K562 (cell line): ENCODE measurements around the gene ZDHHC14. TPM values are rescaled to one million over a fixed set of nuclear protein-coding genes. Genes with fewer than 3 reads are reported as not detected.
A peak's percentile ranks its signal among the peaks of the same experiment; 100 is the strongest.

Experiments used
- ATAC-seq: fragments of 200-7000 bp; cut with Tn5 transposase; 3 replicates; pipeline ENCODE4 v1.9.1; 2020; ENCODE audit warnings: moderate library complexity
- BruUV-seq: library from RNA; stranded (reverse); fragments of 400-500 nt; replicated peaks from 2 replicates; lab custom pipeline; 2021; lab: Mats Ljungman, UMichigan
- CTCF ChIA-PET: fragments of 300-600 bp; formaldehyde crosslinking; extraction: SDS; loops from one replicate; lab custom pipeline; 2021; ENCODE audit warnings: low intra/inter-chr PET ratio; lab: Yijun Ruan, JAX
- POLR2A ChIA-PET: fragments of 300-600, 350-650 bp; sonication (Branson Sonifier 250); formaldehyde crosslinking; extraction: SDS; loops from one replicate; lab custom pipeline; 2021; ENCODE audit warnings: antibody characterized with exemption, inconsistent platforms; lab: Yijun Ruan, JAX
- DNase-seq, 4 experiments: peaks; one replicate each; pipeline versions ENCODE4 v3.0.0 to v3.0.0-alpha.2; 2011 to 2018; ENCODE audit warnings: low spot score in 3 of 4, mixed read lengths in 3 of 4; ENCODE audit errors: extremely low read depth in 1 of 4
- FAIRE-seq: peaks from 2 replicates; lab custom pipeline; 2011; peaks lifted over from hg19 to GRCh38; lab: Jason Lieb, UNC
- H2AFZ ChIP-seq: 2 replicates; pipeline ENCODE4 v1.6.0; 2011; ENCODE audit warnings: low read depth, low read length, control low read depth, inconsistent platforms
- H3K27ac ChIP-seq: fragments of 200-600 bp; 3 replicates; pipeline ENCODE4 v1.8.0; 2011; ENCODE audit warnings: low read depth, mild to moderate bottlenecking, control low read depth, inconsistent platforms, low read length, moderate library complexity, mixed read lengths; ENCODE audit errors: extremely low read depth
- H3K27me3 ChIP-seq, 2 experiments: fragments of 300-600 bp in 1 of 2; 2 replicates in 1 of 2; 3 replicates in 1 of 2; pipeline versions ENCODE4 v1.6.0 to v1.8.0; 2011; ENCODE audit warnings: inconsistent platforms in 2 of 2, low read length in 2 of 2, mild to moderate bottlenecking in 1 of 2, mixed read lengths in 1 of 2, moderate library complexity in 1 of 2; ENCODE audit not compliant: control insufficient read depth in 2 of 2, insufficient read depth in 2 of 2
- H3K36me3 ChIP-seq: fragments of 300-600 bp; 3 replicates; pipeline ENCODE4 v1.8.0; 2011; ENCODE audit warnings: mild to moderate bottlenecking, low read length, inconsistent platforms; ENCODE audit not compliant: control insufficient read depth, insufficient read depth
- H3K4me1 ChIP-seq, 2 experiments: fragments of 200-600 bp in 1 of 2; replicated peaks in 1 of 2; 2 replicates in 1 of 2; 3 replicates in 1 of 2; pipeline versions ENCODE4 v1.5.1 to v1.8.0; 2011; ENCODE audit warnings: inconsistent platforms in 2 of 2, low read length in 2 of 2, mild to moderate bottlenecking in 1 of 2, mixed read lengths in 1 of 2, moderate library complexity in 1 of 2; ENCODE audit not compliant: control insufficient read depth in 2 of 2, insufficient read depth in 2 of 2
- H3K4me2 ChIP-seq: 2 replicates; pipeline ENCODE4 v1.6.1; 2011; ENCODE audit warnings: low read length, control low read depth, inconsistent platforms, mixed read lengths; ENCODE audit not compliant: insufficient read depth
- H3K4me3 ChIP-seq: fragments of 200-600 bp; sonication (generic), shearing (Covaris generic); 2 replicates; pipeline ENCODE4 v1.5.1; 2016; ENCODE audit warnings: control low read depth, inconsistent platforms
- H3K79me2 ChIP-seq: fragments of 200-600 bp; 3 replicates; pipeline ENCODE4 v1.8.0; 2011; ENCODE audit warnings: low read length, inconsistent platforms; ENCODE audit not compliant: control insufficient read depth, insufficient read depth
- H3K9ac ChIP-seq, 2 experiments: 2 replicates each; pipeline versions ENCODE4 v1.6.0 to v1.6.1; 2011; ENCODE audit warnings: low read depth in 2 of 2, low read length in 2 of 2, control low read depth in 1 of 2, inconsistent platforms in 1 of 2, mild to moderate bottlenecking in 1 of 2, mixed read lengths in 1 of 2; ENCODE audit not compliant: insufficient read depth in 1 of 2
- H3K9me1 ChIP-seq: one replicate; pipeline ENCODE4 v1.6.0; 2011; ENCODE audit warnings: inconsistent platforms, mild to moderate bottlenecking, low read length, moderate library complexity; ENCODE audit not compliant: control insufficient read depth, insufficient read depth
- H3K9me3 ChIP-seq: replicated peaks from 2 replicates; pipeline ENCODE4 v1.5.1; 2011; ENCODE audit warnings: low read depth, low read length, inconsistent platforms; ENCODE audit not compliant: control insufficient read depth, insufficient read depth
- H4K20me1 ChIP-seq: replicated peaks from 2 replicates; pipeline ENCODE4 v1.6.1; 2011; ENCODE audit warnings: low read length, inconsistent platforms, mixed read lengths; ENCODE audit not compliant: control insufficient read depth, insufficient read depth
- NFRKB ChIP-seq: fragments of 450-650 bp; IDR thresholded peaks from 2 replicates; pipeline ENCODE4 v1.6.1; 2016; ENCODE audit warnings: low read depth
- RBFOX2 ChIP-seq: fragments of 200-400 bp; formaldehyde crosslinking; IDR thresholded peaks from 2 replicates; pipeline ENCODE4 v1.6.1; 2017; ENCODE audit warnings: low read depth, mild to moderate bottlenecking, low read length, moderate library complexity
- THAP12 ChIP-seq: fragments of 250-450 bp; sonication (Bioruptor Pico); IDR thresholded peaks from 2 replicates; pipeline ENCODE4 v1.9.0; 2021; ENCODE audit warnings: mild to moderate bottlenecking, inconsistent platforms
- WGBS: fragments of 100-300 bp; shearing (Covaris generic); methylation state at CpG from one replicate; pipeline ENCODE4 v1.1.6; 2016; ENCODE audit warnings: low coverage, mixed read lengths; ENCODE audit not compliant: insufficient coverage; ENCODE audit errors: missing lambda C conversion rate; 5-methylcytosine and 5-hydroxymethylcytosine counted together
- in situ Hi-C: fragments of 300-500 bp; cut with MboI; formaldehyde crosslinking; loops from 4 replicates; pipeline ENCODE4 v1.15.0; 2018; ENCODE audit warnings: inconsistent platforms, mixed read lengths
- intact Hi-C: fragments of 100-400 bp; cut with micrococcal nuclease; formaldehyde crosslinking; loops from 2 replicates; pipeline ENCODE4 v1.14.2; 2022
- polyA plus RNA-seq, 8 experiments: library from polyadenylated mRNA; depleted of rRNA in 4 of 8; stranded (reverse) in 5 of 8; unstranded in 3 of 8; fragments of >200 nt; fragmentation: Nextera tagmentation in 2 of 8; fragmentation: Illumina TruSeq in 1 of 8; extraction: Ambion mirVana in 2 of 8; extraction: Trizol in 1 of 8; gene quantifications; 2 replicates each; pipeline versions ENCODE4 v1.2.1 to v1.2.3, GENCODE V29; 2011 to 2014; ENCODE audit warnings: inconsistent platforms in 1 of 8, missing spikeins in 1 of 8
- total RNA-seq, 7 experiments: library from RNA; depleted of rRNA in 6 of 7; stranded (reverse); fragments of >200 nt in 6 of 7; fragmentation: Illumina TruSeq in 2 of 7; extraction: Trizol in 2 of 7; gene quantifications; 2 replicates each; pipeline versions ENCODE4 v1.2.1 to v1.2.3, GENCODE V29; 2011 to 2021; ENCODE audit warnings: low replicate concordance in 1 of 7

The ZDHHC14 gene
- total and polyA plus RNA-seq, 9 of the 15 experiments (the other 6 are each of a cell fraction or from before 2014, with no cell fraction given): 0.92 to 23.1 (median 13.8) TPM

GRCh38 chr6:157551041-157551832 is 170.2 kb downstream of the ZDHHC14 start:
- Histone ChIP-seq H3K9me1 (no peaks in the 10 kb centered on the region), H3K9ac (no peak overlapping the region), H3K27ac (no peak overlapping the region), H3K4me2 (no peak overlapping the region), H3K27me3 (no peaks in the 10 kb centered on the region), H3K4me3 (no peak overlapping the region), H3K4me1 (no peaks in the 10 kb centered on the region), H3K9me3 (no peaks in the 10 kb centered on the region), H4K20me1 (no peaks in the 10 kb centered on the region), H3K79me2 (no peaks in the 10 kb centered on the region), H3K36me3 (no peaks in the 10 kb centered on the region), H2AFZ (no peak overlapping the region)
- ChIA-PET CTCF (no interaction called here), POLR2A (interaction anchor here (0.5 kb wide), 1 partner anchor 225 kb away, joined by 3 read pairs; no protein-coding TSS in a partner anchor)
- ATAC-seq (no peak), FAIRE-seq (peak; percentile 60), DNase-seq (no peak)
- TF ChIP-seq THAP12 (CRISPR knock-in tag) (no peak), RBFOX2 (no peak), NFRKB (no peak)
- BruUV-seq: no TSS peak
- 58% methylated on average over 6 of the region's 6 CpGs for WGBS
- in situ Hi-C loops: no loop called here
- intact Hi-C loops: no loop called here
